ENCODE data around the gene ZNF609.

DNA sequence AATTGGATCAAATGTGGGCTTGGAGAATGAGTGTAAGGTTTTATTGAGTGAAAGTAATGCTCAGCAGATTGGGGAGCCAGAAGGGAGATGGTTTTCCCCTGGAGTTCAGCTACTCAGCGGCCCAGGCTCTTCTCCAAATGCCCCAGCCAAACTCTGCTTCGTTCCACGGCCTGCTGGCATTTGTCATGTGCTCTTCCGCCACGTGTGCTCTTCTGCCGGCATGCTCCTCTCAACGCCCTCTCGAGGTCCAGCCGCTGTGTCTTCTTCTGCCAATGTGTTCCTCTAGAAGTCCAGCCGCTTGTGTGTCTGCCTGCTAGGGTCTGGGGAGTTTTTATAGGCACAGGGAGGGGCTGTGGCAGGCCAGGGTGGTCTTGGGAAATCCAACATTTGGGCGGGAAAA is 158.2 kb downstream of the ZNF609 start:
- no peak for TF ChIP-seq EZH2phosphoT487 (IDR thresholded peaks at IDR 0.05; ENCODE audit: borderline replicate concordance)
- TF ChIP-seq, protein P1, sequence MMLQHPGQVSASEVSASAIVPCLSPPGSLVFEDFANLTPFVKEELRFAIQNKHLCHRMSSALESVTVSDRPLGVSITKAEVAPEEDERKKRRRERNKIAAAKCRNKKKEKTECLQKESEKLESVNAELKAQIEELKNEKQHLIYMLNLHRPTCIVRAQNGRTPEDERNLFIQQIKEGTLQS (IDR thresholded peaks at IDR 0.05), result no peak
- TF ChIP-seq, protein P2, sequence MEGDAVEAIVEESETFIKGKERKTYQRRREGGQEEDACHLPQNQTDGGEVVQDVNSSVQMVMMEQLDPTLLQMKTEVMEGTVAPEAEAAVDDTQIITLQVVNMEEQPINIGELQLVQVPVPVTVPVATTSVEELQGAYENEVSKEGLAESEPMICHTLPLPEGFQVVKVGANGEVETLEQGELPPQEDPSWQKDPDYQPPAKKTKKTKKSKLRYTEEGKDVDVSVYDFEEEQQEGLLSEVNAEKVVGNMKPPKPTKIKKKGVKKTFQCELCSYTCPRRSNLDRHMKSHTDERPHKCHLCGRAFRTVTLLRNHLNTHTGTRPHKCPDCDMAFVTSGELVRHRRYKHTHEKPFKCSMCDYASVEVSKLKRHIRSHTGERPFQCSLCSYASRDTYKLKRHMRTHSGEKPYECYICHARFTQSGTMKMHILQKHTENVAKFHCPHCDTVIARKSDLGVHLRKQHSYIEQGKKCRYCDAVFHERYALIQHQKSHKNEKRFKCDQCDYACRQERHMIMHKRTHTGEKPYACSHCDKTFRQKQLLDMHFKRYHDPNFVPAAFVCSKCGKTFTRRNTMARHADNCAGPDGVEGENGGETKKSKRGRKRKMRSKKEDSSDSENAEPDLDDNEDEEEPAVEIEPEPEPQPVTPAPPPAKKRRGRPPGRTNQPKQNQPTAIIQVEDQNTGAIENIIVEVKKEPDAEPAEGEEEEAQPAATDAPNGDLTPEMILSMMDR (IDR thresholded peaks at IDR 0.05 in 2 of 3, conservative IDR thresholded peaks at IDR 0.05 in 1 of 3; ENCODE audit: borderline replicate concordance in 1 of 3, insufficient read depth in 1 of 3, low read depth in 2 of 3, low read length in 2 of 3), result no peak
- TF ChIP-seq YY1 (IDR thresholded peaks at IDR 0.05; ENCODE audit: extremely low read depth, insufficient replicate concordance, low read depth, low read length), result no peak
- TF ChIP-seq POLR2A (IDR thresholded peaks at IDR 0.05; ENCODE audit: borderline replicate concordance, extremely low read depth, insufficient read depth, insufficient read length), result no peak
- TF ChIP-seq RAD21 (IDR thresholded peaks at IDR 0.05; ENCODE audit: low read depth), result no peak
- TF ChIP-seq POLR2AphosphoS5 (IDR thresholded peaks at IDR 0.05; ENCODE audit: low read depth, low read length), result no peak
- TF ChIP-seq TCF7L2 (IDR thresholded peaks at IDR 0.05; ENCODE audit: borderline replicate concordance, extremely low read depth, insufficient read depth, insufficient read length), result no peak
